ENCODE measurements around the gene MAG.

Gene MAG

GRCh38 chr19:35294328-35294727 is 2.4 kb downstream of the MAG start:
- H3K27ac ChIP-seq (ENCODE audit: low read length): no peak overlapping the region
- H3K27me3 ChIP-seq (ENCODE audit: control insufficient read depth, insufficient read depth, low read length): no peaks in the 10 kb centered on the region
- DNase-seq (ENCODE audit: low read depth, low spot score): no peak
- WGBS (ENCODE audit: insufficient coverage, insufficient read length): no CpG with 5 or more reads among the region's 3 CpGs
- H3K4me3 ChIP-seq (ENCODE audit: low read length): no peak overlapping the region
- no peaks in the 10 kb centered on the region; the same call in 1 of the 2 replicates for H3K36me3 ChIP-seq (ENCODE audit: control insufficient read depth, insufficient read depth, low read length)
- H3K9me3 ChIP-seq (ENCODE audit: control insufficient read depth, insufficient read depth, low read length): no peaks in the 10 kb centered on the region
- peaks cover 2% of the 10 kb centered on the region; the same call in 1 of the 2 replicates for H3K4me1 ChIP-seq (ENCODE audit: control insufficient read depth, insufficient read depth, low read length)

GRCh38 chr19:35294859-35295791 is 3.2 kb downstream of the MAG start:
- Histone ChIP-seq H3K36me3 (ENCODE audit: control insufficient read depth, insufficient read depth, low read length) (no peaks in the 10 kb centered on the region; the same call in 1 of the 2 replicates), H3K27ac (ENCODE audit: low read length) (no peak overlapping the region), H3K4me3 (ENCODE audit: low read length) (no peak overlapping the region), H3K4me1 (ENCODE audit: control insufficient read depth, insufficient read depth, low read length) (peaks cover 2% of the 10 kb centered on the region), H3K27me3 (ENCODE audit: control insufficient read depth, insufficient read depth, low read length) (no peaks in the 10 kb centered on the region), H3K9me3 (ENCODE audit: control insufficient read depth, insufficient read depth, low read length) (no peaks in the 10 kb centered on the region)
- DNase-seq (ENCODE audit: low read depth, low spot score): no peak
- WGBS (ENCODE audit: insufficient coverage, insufficient read length): no CpG with 5 or more reads among the region's 25 CpGs

- H3K4me3 ChIP-seq (ENCODE audit: low read length): no peak overlapping the region
Observed at GRCh38 chr19:35295792-35296462, 4.0 kb downstream of the MAG start.

GRCh38 chr19:35296644-35297514 is 4.9 kb downstream of the MAG start:
- Histone ChIP-seq H3K27me3 (ENCODE audit: control insufficient read depth, insufficient read depth, low read length) (no peaks in the 10 kb centered on the region), H3K4me1 (ENCODE audit: control insufficient read depth, insufficient read depth, low read length) (peaks cover 3% of the 10 kb centered on the region), H3K36me3 (ENCODE audit: control insufficient read depth, insufficient read depth, low read length) (no peaks in the 10 kb centered on the region; the same call in 1 of the 2 replicates), H3K4me3 (ENCODE audit: low read length) (no peak overlapping the region), H3K9me3 (ENCODE audit: control insufficient read depth, insufficient read depth, low read length) (no peaks in the 10 kb centered on the region), H3K27ac (ENCODE audit: low read length) (no peak overlapping the region)
- 100% methylated on average over 2 of the region's 7 CpGs for WGBS (ENCODE audit: insufficient coverage, insufficient read length)
- DNase-seq (ENCODE audit: low read depth, low spot score): no peak

More at GRCh38 chr19:35295792-35296462, 4.0 kb downstream of the MAG start:
- no peak overlapping the region for H3K27ac ChIP-seq (ENCODE audit: low read length)
- H3K9me3 ChIP-seq (ENCODE audit: control insufficient read depth, insufficient read depth, low read length): no peaks in the 10 kb centered on the region
- no peak for DNase-seq (ENCODE audit: low read depth, low spot score)
- H3K4me1 ChIP-seq (ENCODE audit: control insufficient read depth, insufficient read depth, low read length): peaks cover 3% of the 10 kb centered on the region
- H3K27me3 ChIP-seq (ENCODE audit: control insufficient read depth, insufficient read depth, low read length): no peaks in the 10 kb centered on the region
- H3K36me3 ChIP-seq (ENCODE audit: control insufficient read depth, insufficient read depth, low read length): no peaks in the 10 kb centered on the region; the same call in 1 of the 2 replicates
- no CpG with 5 or more reads among the region's 24 CpGs for WGBS (ENCODE audit: insufficient coverage, insufficient read length)

DNA sequence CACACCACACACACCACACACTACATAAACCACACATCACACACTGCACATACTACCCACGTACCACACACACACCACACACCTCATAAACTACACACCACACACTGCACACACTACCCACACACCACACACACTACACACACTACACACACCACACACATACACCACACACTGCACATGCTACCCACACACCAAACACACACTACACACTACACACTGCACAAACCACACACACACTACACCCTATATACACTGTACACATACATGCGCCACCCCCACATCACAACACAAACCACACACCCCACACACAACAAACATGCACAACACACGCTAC is 5.5 kb downstream of the MAG start:
- no peak for DNase-seq (ENCODE audit: low read depth, low spot score)
- no peak overlapping the region for H3K27ac ChIP-seq (ENCODE audit: low read length)
- H3K27me3 ChIP-seq (ENCODE audit: control insufficient read depth, insufficient read depth, low read length): no peaks in the 10 kb centered on the region
- peaks cover 3% of the 10 kb centered on the region for H3K4me1 ChIP-seq (ENCODE audit: control insufficient read depth, insufficient read depth, low read length)
- no peak overlapping the region for H3K4me3 ChIP-seq (ENCODE audit: low read length)
- H3K9me3 ChIP-seq (ENCODE audit: control insufficient read depth, insufficient read depth, low read length): no peaks in the 10 kb centered on the region
- WGBS (ENCODE audit: insufficient coverage, insufficient read length): 100% methylated on average over 3 of the region's 3 CpGs
- no peaks in the 10 kb centered on the region; the same call in 1 of the 2 replicates for H3K36me3 ChIP-seq (ENCODE audit: control insufficient read depth, insufficient read depth, low read length)

- WGBS (ENCODE audit: insufficient coverage, insufficient read length): 100% methylated on average over 2 of the region's 2 CpGs
- H3K9me3 ChIP-seq (ENCODE audit: control insufficient read depth, insufficient read depth, low read length): no peaks in the 10 kb centered on the region
- no peaks in the 10 kb centered on the region for H3K27me3 ChIP-seq (ENCODE audit: control insufficient read depth, insufficient read depth, low read length)
- no peak overlapping the region for H3K4me3 ChIP-seq (ENCODE audit: low read length)
- H3K4me1 ChIP-seq (ENCODE audit: control insufficient read depth, insufficient read depth, low read length): peaks cover 3% of the 10 kb centered on the region
- no peak overlapping the region for H3K27ac ChIP-seq (ENCODE audit: low read length)
- DNase-seq (ENCODE audit: low read depth, low spot score): no peak
- no peaks in the 10 kb centered on the region; the same call in 1 of the 2 replicates for H3K36me3 ChIP-seq (ENCODE audit: control insufficient read depth, insufficient read depth, low read length)
Observed at GRCh38 chr19:35297922-35298321, 6.0 kb downstream of the MAG start.

DNA sequence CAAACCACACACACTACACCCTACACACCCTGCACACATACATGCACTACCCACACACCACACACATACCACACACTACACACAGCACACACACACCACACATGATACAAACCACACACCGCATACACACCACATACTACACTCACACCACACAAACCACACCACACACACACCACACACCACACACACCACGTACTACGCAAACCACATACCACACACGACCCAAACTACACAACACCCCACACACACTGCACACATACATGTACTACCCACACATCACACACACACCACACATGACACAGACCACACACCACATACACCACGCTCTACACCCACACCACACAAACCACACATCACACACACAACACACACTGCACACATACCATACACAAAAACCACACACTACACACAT is 6.6 kb downstream of the MAG start:
- Histone ChIP-seq H3K9me3 (ENCODE audit: control insufficient read depth, insufficient read depth, low read length) (no peaks in the 10 kb centered on the region), H3K4me1 (ENCODE audit: control insufficient read depth, insufficient read depth, low read length) (peaks cover 3% of the 10 kb centered on the region), H3K36me3 (ENCODE audit: control insufficient read depth, insufficient read depth, low read length) (no peaks in the 10 kb centered on the region; the same call in 1 of the 2 replicates), H3K27ac (ENCODE audit: low read length) (no peak overlapping the region), H3K27me3 (ENCODE audit: control insufficient read depth, insufficient read depth, low read length) (no peaks in the 10 kb centered on the region), H3K4me3 (ENCODE audit: low read length) (no peak overlapping the region)
- 100% methylated on average over 5 of the region's 5 CpGs for WGBS (ENCODE audit: insufficient coverage, insufficient read length)
- DNase-seq (ENCODE audit: low read depth, low spot score): no peak

- no peaks in the 10 kb centered on the region for H3K27me3 ChIP-seq (ENCODE audit: control insufficient read depth, insufficient read depth, low read length)
- H3K9me3 ChIP-seq (ENCODE audit: control insufficient read depth, insufficient read depth, low read length): no peaks in the 10 kb centered on the region
- peak; percentile 20 for DNase-seq (ENCODE audit: low read depth, low spot score)
- no CpG with 5 or more reads among the region's 55 CpGs for whole genome bisulfite sequencing (ENCODE audit: insufficient coverage, insufficient read length)
- H3K27ac ChIP-seq (ENCODE audit: low read length): no peak overlapping the region
- no peaks in the 10 kb centered on the region; the same call in 1 of the 2 replicates for H3K36me3 ChIP-seq (ENCODE audit: control insufficient read depth, insufficient read depth, low read length)
- no peak overlapping the region for H3K4me3 ChIP-seq (ENCODE audit: low read length)
- H3K4me1 ChIP-seq (ENCODE audit: control insufficient read depth, insufficient read depth, low read length): peaks cover 2% of the 10 kb centered on the region; the same call in 1 of the 2 replicates
Observed at GRCh38 chr19:35299523-35300338, 7.8 kb downstream of the MAG start.

- Histone ChIP-seq H3K4me1 (ENCODE audit: control insufficient read depth, insufficient read depth, low read length) (peaks cover 2% of the 10 kb centered on the region; the same call in 1 of the 2 replicates), H3K36me3 (ENCODE audit: control insufficient read depth, insufficient read depth, low read length) (no peaks in the 10 kb centered on the region; the same call in 1 of the 2 replicates), H3K27ac (ENCODE audit: low read length) (no peak overlapping the region), H3K9me3 (ENCODE audit: control insufficient read depth, insufficient read depth, low read length) (no peaks in the 10 kb centered on the region), H3K27me3 (ENCODE audit: control insufficient read depth, insufficient read depth, low read length) (no peaks in the 10 kb centered on the region), H3K4me3 (ENCODE audit: low read length) (no peak overlapping the region)
- no CpG with 5 or more reads among the region's 10 CpGs for WGBS (ENCODE audit: insufficient coverage, insufficient read length)
- no peak for DNase-seq (ENCODE audit: low read depth, low spot score)
Observed at GRCh38 chr19:35300339-35300649, 8.3 kb downstream of the MAG start.
